GM06990 (cell line): Measurements from ENCODE around the gene PRKCA.

Experiments used
- DNase-seq: peaks from one replicate; pipeline ENCODE4 v3.0.0-alpha.2; 2011; ENCODE audit not compliant: insufficient read length; ENCODE audit errors: extremely low read depth
- H3K27me3 ChIP-seq: replicated peaks from 2 replicates; pipeline ENCODE4 v1.6.0; 2011; ENCODE audit warnings: low read length; ENCODE audit not compliant: control insufficient read depth, insufficient read depth
- H3K36me3 ChIP-seq: 2 replicates; pipeline ENCODE4 v1.5.1; 2011; ENCODE audit warnings: low read length; ENCODE audit not compliant: control insufficient read depth, insufficient read depth
- H3K4me3 ChIP-seq: replicated peaks from 2 replicates; pipeline ENCODE4 v1.5.1; 2011; ENCODE audit warnings: low read depth, mild to moderate bottlenecking, control low read depth, low read length
- TF ChIP-seq, protein P1 (sequence below): IDR thresholded peaks from 2 replicates; pipeline ENCODE4 v1.5.1; 2011; ENCODE audit warnings: low read length, control low read depth, mild to moderate bottlenecking, inconsistent platforms; ENCODE audit not compliant: insufficient read depth, poor library complexity, severe bottlenecking

PRKCA gene

DNA sequence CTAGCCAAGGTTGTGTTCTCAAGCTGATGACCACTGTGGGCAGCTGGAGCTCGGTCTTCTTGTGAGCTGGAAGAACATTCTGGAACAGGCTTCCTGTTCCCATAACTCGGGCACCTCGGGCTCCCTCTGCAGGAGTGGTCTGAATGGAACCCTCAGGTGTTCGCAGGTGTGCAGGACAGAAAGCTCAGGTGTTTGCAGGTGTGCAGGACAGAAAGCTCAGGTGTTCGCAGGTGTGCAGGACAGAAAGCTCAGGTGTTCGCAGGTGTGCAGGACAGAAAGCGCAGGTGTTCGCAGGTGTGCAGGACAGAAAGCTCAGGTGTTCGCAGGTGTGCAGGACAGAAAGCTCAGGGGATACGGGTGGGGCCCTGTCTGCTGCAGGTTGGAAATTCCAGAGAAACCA is 423.5 kb downstream of the PRKCA start:
- Histone ChIP-seq H3K4me3 (no peak overlapping the region), H3K36me3 (no peaks in the 10 kb centered on the region), H3K27me3 (no peaks in the 10 kb centered on the region)
- TF ChIP-seq, protein P1, sequence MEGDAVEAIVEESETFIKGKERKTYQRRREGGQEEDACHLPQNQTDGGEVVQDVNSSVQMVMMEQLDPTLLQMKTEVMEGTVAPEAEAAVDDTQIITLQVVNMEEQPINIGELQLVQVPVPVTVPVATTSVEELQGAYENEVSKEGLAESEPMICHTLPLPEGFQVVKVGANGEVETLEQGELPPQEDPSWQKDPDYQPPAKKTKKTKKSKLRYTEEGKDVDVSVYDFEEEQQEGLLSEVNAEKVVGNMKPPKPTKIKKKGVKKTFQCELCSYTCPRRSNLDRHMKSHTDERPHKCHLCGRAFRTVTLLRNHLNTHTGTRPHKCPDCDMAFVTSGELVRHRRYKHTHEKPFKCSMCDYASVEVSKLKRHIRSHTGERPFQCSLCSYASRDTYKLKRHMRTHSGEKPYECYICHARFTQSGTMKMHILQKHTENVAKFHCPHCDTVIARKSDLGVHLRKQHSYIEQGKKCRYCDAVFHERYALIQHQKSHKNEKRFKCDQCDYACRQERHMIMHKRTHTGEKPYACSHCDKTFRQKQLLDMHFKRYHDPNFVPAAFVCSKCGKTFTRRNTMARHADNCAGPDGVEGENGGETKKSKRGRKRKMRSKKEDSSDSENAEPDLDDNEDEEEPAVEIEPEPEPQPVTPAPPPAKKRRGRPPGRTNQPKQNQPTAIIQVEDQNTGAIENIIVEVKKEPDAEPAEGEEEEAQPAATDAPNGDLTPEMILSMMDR = no peak
- no peak for DNase-seq

DNA sequence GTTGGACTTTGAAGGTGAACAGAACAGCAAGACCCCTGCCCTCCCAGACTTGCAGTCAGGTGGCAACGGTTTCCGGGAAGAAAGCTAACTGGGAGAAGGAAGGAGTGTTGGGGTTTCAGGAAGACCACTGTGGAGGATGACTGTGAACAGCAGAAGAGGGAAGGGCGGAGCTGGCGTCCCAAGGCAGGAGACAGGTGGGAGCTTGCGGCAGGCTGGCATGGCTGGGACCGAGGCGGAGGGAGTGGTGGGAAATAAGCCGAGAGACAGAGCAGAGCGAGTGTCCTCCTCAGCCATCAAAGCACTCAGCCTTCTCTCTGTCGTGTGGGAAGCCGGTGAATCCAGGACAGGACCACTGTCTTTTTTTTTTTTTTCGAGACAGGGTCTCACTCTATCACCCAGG is 424.0 kb downstream of the PRKCA start:
- no peaks in the 10 kb centered on the region for H3K27me3 ChIP-seq
- H3K36me3 ChIP-seq = no peaks in the 10 kb centered on the region
- DNase-seq = no peak
- no peak overlapping the region for H3K4me3 ChIP-seq
- TF ChIP-seq, protein P1 = no peak

DNA sequence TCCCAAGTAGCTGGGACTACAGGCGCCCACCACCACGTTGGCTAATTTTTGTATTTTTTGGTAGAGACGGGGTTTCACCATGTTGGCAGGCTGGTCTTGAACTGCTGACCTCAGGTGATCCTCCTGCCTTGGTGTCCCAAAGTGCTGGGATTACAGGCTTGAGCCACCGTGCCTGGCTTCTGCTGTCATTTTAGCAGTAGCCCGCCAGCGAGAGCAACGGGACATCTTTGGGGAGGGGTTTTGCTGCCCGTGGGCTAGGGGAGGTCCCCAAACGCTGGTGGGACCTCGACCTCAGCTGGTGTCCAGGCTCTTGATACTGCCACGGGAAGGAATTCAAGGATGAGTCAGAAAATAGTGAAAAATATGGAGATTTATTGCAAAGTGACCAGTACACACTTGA is 424.4 kb downstream of the PRKCA start:
- no peak overlapping the region for H3K4me3 ChIP-seq
- no peak for DNase-seq
- no peaks in the 10 kb centered on the region for H3K36me3 ChIP-seq
- TF ChIP-seq, protein P1 = no peak
- H3K27me3 ChIP-seq = no peaks in the 10 kb centered on the region

DNA sequence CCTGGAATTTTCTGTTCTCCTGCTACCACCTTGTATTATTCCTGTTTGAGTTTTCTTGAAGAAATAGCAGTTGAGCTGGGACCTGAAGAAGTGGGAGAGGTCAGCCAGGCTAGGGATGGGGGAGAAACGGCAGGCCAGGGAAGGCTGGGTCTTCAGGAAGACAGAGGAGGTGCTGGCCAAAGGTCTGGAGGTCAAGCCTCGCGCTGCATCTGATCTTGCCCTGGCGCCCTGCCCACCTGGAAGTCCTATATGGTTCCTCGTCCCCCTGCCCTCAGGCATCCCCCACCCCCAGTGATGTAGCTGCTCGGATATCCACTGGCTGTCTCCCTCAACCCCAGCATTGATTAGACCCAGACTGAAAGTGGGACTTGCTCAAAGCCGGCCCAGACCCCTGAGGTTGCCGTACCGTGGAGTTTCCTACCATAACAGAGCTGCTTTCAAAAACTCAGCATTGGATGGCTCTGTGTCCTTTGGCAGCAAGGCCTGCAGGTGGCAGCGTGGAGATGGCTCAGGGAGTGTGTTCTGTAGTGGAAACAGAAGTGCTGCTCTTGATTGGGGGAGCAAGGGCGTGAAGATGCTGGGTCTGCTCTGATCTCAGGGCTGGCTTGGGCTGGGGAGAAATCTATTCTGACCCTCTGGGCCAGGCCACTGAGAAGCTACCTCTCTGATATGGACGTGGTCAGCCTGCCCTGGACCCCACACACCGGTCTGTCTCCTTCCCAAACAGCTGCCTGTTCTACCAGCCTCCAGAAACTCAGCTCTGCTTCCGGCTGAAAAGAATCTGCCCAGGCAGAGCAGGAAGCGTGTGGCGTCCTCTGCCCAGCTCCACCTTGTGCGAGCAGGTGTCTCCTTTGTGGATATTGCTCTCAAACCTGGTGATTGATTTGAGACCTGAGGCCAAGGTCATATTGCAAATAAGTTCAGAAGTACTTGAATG is 425.5 kb downstream of the PRKCA start:
- Histone ChIP-seq H3K27me3 (no peaks in the 10 kb centered on the region), H3K4me3 (no peak overlapping the region), H3K36me3 (no peaks in the 10 kb centered on the region)
- TF ChIP-seq, protein P1 = peak; percentile 80
- peak; percentile 27 for DNase-seq

DNA sequence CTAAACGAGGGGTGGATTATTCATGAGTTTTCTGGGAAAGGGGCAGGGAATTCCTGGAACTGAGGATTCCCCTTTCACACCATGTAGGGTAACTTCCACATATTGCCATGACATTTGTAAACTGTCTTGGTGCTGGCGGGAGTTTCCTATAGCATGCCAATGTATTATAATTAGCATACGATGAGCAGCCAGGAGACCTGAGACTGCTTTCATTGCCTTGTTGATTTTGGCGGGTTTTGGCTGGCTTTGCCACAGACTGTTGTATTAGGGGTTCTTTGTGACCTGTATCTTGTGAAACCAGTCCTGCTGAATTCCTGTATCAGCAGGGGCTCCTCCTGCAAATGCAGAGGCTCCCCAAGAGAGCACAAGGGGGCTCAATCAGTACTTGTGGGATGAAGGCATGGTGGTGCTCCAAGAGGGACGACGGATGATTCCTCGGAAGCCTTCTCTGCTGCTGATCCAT is 428.1 kb downstream of the PRKCA start:
- H3K36me3 ChIP-seq = no peaks in the 10 kb centered on the region
- TF ChIP-seq, protein P1 = no peak
- H3K4me3 ChIP-seq = no peak overlapping the region
- no peaks in the 10 kb centered on the region for H3K27me3 ChIP-seq
- no peak for DNase-seq
